CD4-positive, alpha-beta memory T cell (primary cell): ENCODE results near the gene GFPT1. TPM values are rescaled to one million over a fixed set of nuclear protein-coding genes. Genes with fewer than 3 reads are reported as not detected.

ENCODE experiments used
- CTCF ChIA-PET: fragments of 350-600 bp; sonication (Branson Sonifier 250); formaldehyde crosslinking; loops from one replicate; lab custom pipeline; 2021; ENCODE audit warnings: inconsistent platforms; ENCODE audit not compliant: partially characterized antibody; lab: Charles Lee
- POLR2A ChIA-PET: fragments of 350-600 bp; sonication (Branson Sonifier 250); formaldehyde crosslinking; loops from one replicate; lab custom pipeline; 2021; ENCODE audit not compliant: partially characterized antibody; lab: Charles Lee
- DNase-seq, 5 donors: peaks; one replicate each; pipeline versions ENCODE4 v3.0.0 to v3.0.0-alpha.2; 2020 to 2022; ENCODE audit warnings: mixed read lengths in 1 of 5
- H3K27ac ChIP-seq: one replicate; pipeline ENCODE4 v1.7.0; 2013; ENCODE audit warnings: low read depth, low read length
- H3K27me3 ChIP-seq: 2 replicates; pipeline ENCODE4 v1.7.0; 2013; ENCODE audit warnings: mild to moderate bottlenecking, low read length, moderate library complexity; ENCODE audit not compliant: insufficient read depth
- H3K36me3 ChIP-seq: 2 replicates; pipeline ENCODE4 v1.7.0; 2013; ENCODE audit warnings: mild to moderate bottlenecking, low read length, moderate library complexity; ENCODE audit not compliant: insufficient read depth
- H3K4me1 ChIP-seq: 2 replicates; pipeline ENCODE4 v1.7.0; 2013; ENCODE audit warnings: mild to moderate bottlenecking, low read length, moderate library complexity; ENCODE audit not compliant: insufficient read depth
- H3K4me3 ChIP-seq, 2 donors: one replicate each; pipeline ENCODE4 v1.7.0; 2013; ENCODE audit warnings: low read length in 2 of 2, mild to moderate bottlenecking in 1 of 2
- H3K9me3 ChIP-seq, 2 donors: one replicate each; pipeline ENCODE4 v1.7.0; 2013; ENCODE audit warnings: low read length in 2 of 2, control low read depth in 1 of 2; ENCODE audit not compliant: control insufficient read depth in 1 of 2
- H3K27ac Mint-ChIP-seq, 7 donors: one replicate each; pipeline ENCODE4 v1.8.0; 2020 to 2021; ENCODE audit warnings: mixed read lengths in 7 of 7, mild to moderate bottlenecking in 6 of 7, inconsistent platforms in 3 of 7, moderate library complexity in 3 of 7
- H3K27me3 Mint-ChIP-seq, 2 donors: one replicate each; pipeline ENCODE4 v1.8.0; 2020 to 2021; ENCODE audit warnings: mixed read lengths in 2 of 2
- H3K36me3 Mint-ChIP-seq, 2 donors: one replicate each; pipeline ENCODE4 v1.8.0; 2020 to 2021; ENCODE audit warnings: mixed read lengths in 2 of 2, inconsistent platforms in 1 of 2, mild to moderate bottlenecking in 1 of 2
- H3K4me1 Mint-ChIP-seq, 4 donors: one replicate each; pipeline ENCODE4 v1.8.0; 2020 to 2021; ENCODE audit warnings: mixed read lengths in 4 of 4, mild to moderate bottlenecking in 1 of 4
- H3K4me3 Mint-ChIP-seq, 8 donors: one replicate each; pipeline ENCODE4 v1.8.0; 2020 to 2021; ENCODE audit warnings: mixed read lengths in 8 of 8, mild to moderate bottlenecking in 7 of 8, moderate library complexity in 6 of 8, inconsistent platforms in 3 of 8
- H3K9me3 Mint-ChIP-seq, 8 donors: one replicate each; pipeline ENCODE4 v1.8.0; 2020 to 2021; ENCODE audit warnings: mixed read lengths in 8 of 8, mild to moderate bottlenecking in 5 of 8, inconsistent platforms in 3 of 8, moderate library complexity in 1 of 8
- intact Hi-C: fragments of 100-400 bp; cut with micrococcal nuclease; formaldehyde crosslinking; loops from one replicate; pipeline ENCODE4 v1.15.1; 2023
- polyA plus RNA-seq, 2 donors: library from polyadenylated mRNA; unstranded; fragments of 300-500 nt; fragmentation: Illumina TruSeq; gene quantifications; one replicate each; pipeline ENCODE4 v1.2.3, GENCODE V29; 2021
- total RNA-seq, 2 experiments: library from RNA; stranded (reverse); gene quantifications; one replicate each; pipeline ENCODE4 v1.2.3, GENCODE V29; 2021

The GFPT1 gene
- total and polyA plus RNA-seq, 4 experiments from 2014 or later: 8.4 to 25.8 (median 18.8) TPM

- Histone ChIP-seq H3K27ac (no peak overlapping the region), H3K4me1 (no peaks in the 10 kb centered on the region), H3K27me3 (no peaks in the 10 kb centered on the region), H3K4me3 (no peak overlapping the region), H3K9me3 (no peaks in the 10 kb centered on the region), H3K36me3 (peaks cover 45% of the 10 kb centered on the region)
- Mint-ChIP-seq H3K4me3 (no peak overlapping the region), H3K36me3 (peaks cover 61 to 71% of the 10 kb centered on the region in 2 donors), H3K27me3 (no peaks in the 10 kb centered on the region), H3K27ac (peak overlapping the region in 1 of 7 donors; percentile 8), H3K4me1 (peaks cover 0 to 5% (median 0%) of the 10 kb centered on the region in 4 donors), H3K9me3 (no peaks in the 10 kb centered on the region)
- POLR2A ChIA-PET: no interaction called here
- intact Hi-C loops: no loop called here
- CTCF ChIA-PET: interaction anchor here (2.2 kb wide), 1 partner anchor 38 kb away, joined by 6 read pairs; no protein-coding TSS in a partner anchor
- DNase-seq: no peak
Measured at GRCh38 chr2:69344305-69344704, 42.7 kb downstream of the GFPT1 start.

GRCh38 chr2:69340101-69340775, 46.8 kb downstream of the GFPT1 start:
- Mint-ChIP-seq H3K4me1 (no peaks in the 10 kb centered on the region), H3K36me3 (peaks cover 63 to 79% of the 10 kb centered on the region in 2 donors), H3K4me3 (no peak overlapping the region), H3K9me3 (no peaks in the 10 kb centered on the region), H3K27ac (peak overlapping the region in 1 of 7 donors; percentile 46), H3K27me3 (no peaks in the 10 kb centered on the region)
- H3K27ac ChIP-seq: no peak overlapping the region
- H3K36me3 ChIP-seq: peaks cover 36% of the 10 kb centered on the region
- ChIA-PET CTCF (no interaction called here), POLR2A (no interaction called here)
- H3K9me3 ChIP-seq: no peaks in the 10 kb centered on the region
- no peak for DNase-seq
- no peaks in the 10 kb centered on the region for H3K4me1 ChIP-seq
- H3K27me3 ChIP-seq: no peaks in the 10 kb centered on the region
- intact Hi-C loops: no loop called here
- no peak overlapping the region for H3K4me3 ChIP-seq

- no peak for DNase-seq
- Mint-ChIP-seq H3K27ac (no peak overlapping the region), H3K4me3 (no peak overlapping the region), H3K4me1 (no peaks in the 10 kb centered on the region), H3K9me3 (no peaks in the 10 kb centered on the region), H3K27me3 (no peaks in the 10 kb centered on the region), H3K36me3 (peaks cover 46 to 64% of the 10 kb centered on the region in 2 donors)
- no peaks in the 10 kb centered on the region for H3K27me3 ChIP-seq
- ChIA-PET POLR2A (no interaction called here), CTCF (no interaction called here)
- H3K4me3 ChIP-seq: no peak overlapping the region
- no peaks in the 10 kb centered on the region for H3K4me1 ChIP-seq
- H3K27ac ChIP-seq: no peak overlapping the region
- intact Hi-C loops: no loop called here
- H3K36me3 ChIP-seq: peaks cover 14% of the 10 kb centered on the region
- no peaks in the 10 kb centered on the region for H3K9me3 ChIP-seq
Measured at GRCh38 chr2:69335311-69335710, 51.7 kb downstream of the GFPT1 start.

GRCh38 chr2:69333352-69333751, 53.7 kb downstream of the GFPT1 start:
- no peaks in the 10 kb centered on the region for H3K27me3 Mint-ChIP-seq

GRCh38 chr2:69330781-69331180, 56.2 kb downstream of the GFPT1 start:
- Mint-ChIP-seq H3K4me3 (no peak overlapping the region), H3K4me1 (no peaks in the 10 kb centered on the region), H3K36me3 (peaks cover 53 to 71% of the 10 kb centered on the region in 2 donors), H3K27ac (no peak overlapping the region), H3K9me3 (no peaks in the 10 kb centered on the region), H3K27me3 (no peaks in the 10 kb centered on the region)
- Histone ChIP-seq H3K9me3 (no peaks in the 10 kb centered on the region), H3K36me3 (peaks cover 27% of the 10 kb centered on the region), H3K4me3 (no peak overlapping the region), H3K27me3 (no peaks in the 10 kb centered on the region), H3K4me1 (no peaks in the 10 kb centered on the region), H3K27ac (no peak overlapping the region)
- POLR2A ChIA-PET: no interaction called here
- CTCF ChIA-PET: no interaction called here
- intact Hi-C loops: no loop called here
- DNase-seq: no peak

More at GRCh38 chr2:69333352-69333751, 53.7 kb downstream of the GFPT1 start:
- Mint-ChIP-seq H3K36me3 (peaks cover 47 to 68% of the 10 kb centered on the region in 2 donors), H3K4me3 (no peak overlapping the region), H3K27ac (no peak overlapping the region), H3K9me3 (no peaks in the 10 kb centered on the region), H3K4me1 (no peaks in the 10 kb centered on the region)
- no peaks in the 10 kb centered on the region for H3K9me3 ChIP-seq
- no peaks in the 10 kb centered on the region for H3K4me1 ChIP-seq
- DNase-seq: no peak
- H3K4me3 ChIP-seq: no peak overlapping the region
- H3K36me3 ChIP-seq: peaks cover 17% of the 10 kb centered on the region
- ChIA-PET CTCF (no interaction called here), POLR2A (no interaction called here)
- no peaks in the 10 kb centered on the region for H3K27me3 ChIP-seq
- intact Hi-C loops: no loop called here
- no peak overlapping the region for H3K27ac ChIP-seq

GRCh38 chr2:69322631-69323030, 64.4 kb downstream of the GFPT1 start:
- H3K36me3 Mint-ChIP-seq: peaks cover 48 to 67% of the 10 kb centered on the region in 2 donors
- Histone ChIP-seq H3K9me3 (no peaks in the 10 kb centered on the region), H3K27ac (no peak overlapping the region)

GRCh38 chr2:69316550-69316949, 70.5 kb downstream of the GFPT1 start:
- no peaks in the 10 kb centered on the region for H3K36me3 ChIP-seq
- CTCF ChIA-PET: interaction anchor here (0.9 to 2.6 kb wide), 2 partner anchors 10 to 51 kb away, joined by 3 to 15 read pairs; no protein-coding TSS in a partner anchor
- Mint-ChIP-seq H3K27ac (no peak overlapping the region), H3K4me3 (no peak overlapping the region), H3K27me3 (no peaks in the 10 kb centered on the region), H3K36me3 (peaks cover 24 to 38% of the 10 kb centered on the region in 2 donors), H3K9me3 (peaks cover 5 to 13% (median 11%) of the 10 kb centered on the region in 8 donors), H3K4me1 (peaks cover 0 to 12% (median 0%) of the 10 kb centered on the region in 4 donors)
- H3K4me3 ChIP-seq: no peak overlapping the region
- H3K4me1 ChIP-seq: no peaks in the 10 kb centered on the region
- H3K9me3 ChIP-seq: no peaks in the 10 kb centered on the region
- H3K27me3 ChIP-seq: no peaks in the 10 kb centered on the region
- no peak for DNase-seq
- H3K27ac ChIP-seq: no peak overlapping the region
- POLR2A ChIA-PET: no interaction called here
- intact Hi-C loops: no loop called here

More at GRCh38 chr2:69322631-69323030, 64.4 kb downstream of the GFPT1 start:
- peaks cover 0 to 3% (median 0%) of the 10 kb centered on the region in 4 donors for H3K4me1 Mint-ChIP-seq
- intact Hi-C loops: no loop called here
- no peak for DNase-seq
- H3K4me3 ChIP-seq: no peak overlapping the region
- H3K27me3 Mint-ChIP-seq: no peaks in the 10 kb centered on the region
- peaks cover 0 to 4% (median 0%) of the 10 kb centered on the region in 8 donors for H3K9me3 Mint-ChIP-seq
- CTCF ChIA-PET: no interaction called here
- H3K4me1 ChIP-seq: no peaks in the 10 kb centered on the region
- no peak overlapping the region for H3K4me3 Mint-ChIP-seq
- H3K36me3 ChIP-seq: peaks cover 20% of the 10 kb centered on the region
- peak overlapping the region in 2 of 7 donors; percentile 4 to 25 for H3K27ac Mint-ChIP-seq
- no peaks in the 10 kb centered on the region for H3K27me3 ChIP-seq
- POLR2A ChIA-PET: interaction anchor here (0.5 to 0.6 kb wide), 2 partner anchors 58 to 820 kb away, joined by 3 to 4 read pairs; no protein-coding TSS in a partner anchor
